Colon (tissue), 2 donors: ENCODE data around the gene ARHGAP24.
"Not testable (repeated sequence)": the region's sequence is repeated elsewhere in the genome, so short reads cannot be mapped to it uniquely, and the experiment has no call there.

Experiments
- FAIRE-seq: peaks from 2 replicates; lab custom pipeline; 2012; peaks lifted over from hg19 to GRCh38; lab: Jason Lieb, UNC
- donor health status: control.
- donor health status: control.

The ARHGAP24 gene

GRCh38 chr4:85818700-85819099, 343.8 kb downstream of the ARHGAP24 start:
- FAIRE-seq: no peak

- FAIRE-seq: not testable (repeated sequence)
Observed at GRCh38 chr4:85820101-85820500, 345.2 kb downstream of the ARHGAP24 start.

GRCh38 chr4:85821688-85822455, 346.9 kb downstream of the ARHGAP24 start:
- peak; percentile 18 for FAIRE-seq

- no peak for FAIRE-seq
Observed at GRCh38 chr4:85823295-85823694, 348.3 kb downstream of the ARHGAP24 start.

- no peak for FAIRE-seq
Observed at GRCh38 chr4:85824166-85824945, 349.4 kb downstream of the ARHGAP24 start.

- no peak for FAIRE-seq
Observed at GRCh38 chr4:85826060-85826678, 351.2 kb downstream of the ARHGAP24 start.

GRCh38 chr4:85828027-85828890, 353.3 kb downstream of the ARHGAP24 start:
- FAIRE-seq: no peak

- FAIRE-seq: no peak
Observed at GRCh38 chr4:85829276-85830051, 354.5 kb downstream of the ARHGAP24 start.

GRCh38 chr4:85831647-85832046, 356.7 kb downstream of the ARHGAP24 start:
- no peak for FAIRE-seq

GRCh38 chr4:85833302-85833701, 358.4 kb downstream of the ARHGAP24 start:
- FAIRE-seq: no peak

GRCh38 chr4:85834934-85835333, 360.0 kb downstream of the ARHGAP24 start:
- FAIRE-seq: no peak

GRCh38 chr4:85836588-85837438, 361.9 kb downstream of the ARHGAP24 start:
- no peak for FAIRE-seq

- no peak for FAIRE-seq
Observed at GRCh38 chr4:85837439-85837733, 362.4 kb downstream of the ARHGAP24 start.

GRCh38 chr4:85839981-85840451, 365.1 kb downstream of the ARHGAP24 start:
- not testable (repeated sequence) for FAIRE-seq

- no peak for FAIRE-seq
Observed at GRCh38 chr4:85842540-85842939, 367.6 kb downstream of the ARHGAP24 start.

- not testable (repeated sequence) for FAIRE-seq
Observed at GRCh38 chr4:85853740-85854139, 378.8 kb downstream of the ARHGAP24 start.

- FAIRE-seq: no peak
Observed at GRCh38 chr4:85854546-85854945, 379.6 kb downstream of the ARHGAP24 start.

- no peak for FAIRE-seq
Observed at GRCh38 chr4:85860066-85860740, 385.3 kb downstream of the ARHGAP24 start.

GRCh38 chr4:85861064-85861765, 386.3 kb downstream of the ARHGAP24 start:
- no peak for FAIRE-seq
